ENCODE data around the gene IL5.

DNA sequence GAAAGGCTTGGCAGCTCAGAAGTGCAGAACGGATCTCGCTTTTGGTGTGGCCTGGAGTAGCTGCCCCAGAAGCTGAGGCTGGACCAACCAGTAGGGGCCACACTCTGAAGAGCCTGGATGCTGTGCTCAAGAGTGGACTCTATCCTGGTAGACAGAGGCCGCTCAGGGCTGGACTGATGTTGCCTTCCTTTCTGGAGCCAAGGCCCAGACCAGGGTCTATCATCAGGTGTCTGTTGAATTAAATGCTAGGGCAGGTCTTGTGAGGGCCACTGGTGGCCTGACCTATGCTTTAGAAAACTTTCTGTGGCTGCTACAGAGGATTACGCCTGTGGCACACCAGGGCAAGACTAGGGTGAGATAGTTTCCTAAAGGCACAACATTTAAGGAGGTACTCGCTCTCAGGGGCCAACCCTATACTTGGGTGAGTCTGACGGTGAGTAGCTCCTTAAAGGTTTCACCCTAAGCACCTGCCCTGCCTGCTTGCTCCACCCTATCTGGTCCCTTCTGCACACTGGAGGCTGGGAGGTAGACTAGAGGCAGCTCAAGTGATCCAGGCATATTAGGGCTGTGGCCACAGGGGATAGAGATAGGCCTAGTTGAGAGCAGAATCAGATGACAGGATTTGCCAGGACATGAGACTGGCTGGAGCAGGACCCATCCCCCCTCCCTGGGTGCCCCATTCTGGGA is 42.9 kb downstream of the IL5 start:
- TF ChIP-seq POLR2A (IDR thresholded peaks at IDR 0.05): no peak
- TF ChIP-seq, protein P1, sequence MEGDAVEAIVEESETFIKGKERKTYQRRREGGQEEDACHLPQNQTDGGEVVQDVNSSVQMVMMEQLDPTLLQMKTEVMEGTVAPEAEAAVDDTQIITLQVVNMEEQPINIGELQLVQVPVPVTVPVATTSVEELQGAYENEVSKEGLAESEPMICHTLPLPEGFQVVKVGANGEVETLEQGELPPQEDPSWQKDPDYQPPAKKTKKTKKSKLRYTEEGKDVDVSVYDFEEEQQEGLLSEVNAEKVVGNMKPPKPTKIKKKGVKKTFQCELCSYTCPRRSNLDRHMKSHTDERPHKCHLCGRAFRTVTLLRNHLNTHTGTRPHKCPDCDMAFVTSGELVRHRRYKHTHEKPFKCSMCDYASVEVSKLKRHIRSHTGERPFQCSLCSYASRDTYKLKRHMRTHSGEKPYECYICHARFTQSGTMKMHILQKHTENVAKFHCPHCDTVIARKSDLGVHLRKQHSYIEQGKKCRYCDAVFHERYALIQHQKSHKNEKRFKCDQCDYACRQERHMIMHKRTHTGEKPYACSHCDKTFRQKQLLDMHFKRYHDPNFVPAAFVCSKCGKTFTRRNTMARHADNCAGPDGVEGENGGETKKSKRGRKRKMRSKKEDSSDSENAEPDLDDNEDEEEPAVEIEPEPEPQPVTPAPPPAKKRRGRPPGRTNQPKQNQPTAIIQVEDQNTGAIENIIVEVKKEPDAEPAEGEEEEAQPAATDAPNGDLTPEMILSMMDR (IDR thresholded peaks at IDR 0.05): no peak
